IPS-18a (cell line): ENCODE results near the gene PEX16.

Source experiments
- H3K27ac ChIP-seq: one replicate; pipeline ENCODE4 v1.5.1; 2013; ENCODE audit warnings: low read length
- H3K27me3 ChIP-seq: one replicate; pipeline ENCODE4 v1.6.1; 2013; ENCODE audit warnings: mild to moderate bottlenecking, low read length; ENCODE audit not compliant: control insufficient read depth, insufficient read depth
- H3K36me3 ChIP-seq: one replicate; pipeline ENCODE4 v1.6.1; 2013; ENCODE audit warnings: low read depth, low read length; ENCODE audit not compliant: control insufficient read depth
- H3K4me1 ChIP-seq: one replicate; pipeline ENCODE4 v1.6.1; 2013; ENCODE audit warnings: low read depth, low read length; ENCODE audit not compliant: control insufficient read depth
- H3K4me3 ChIP-seq: one replicate; pipeline ENCODE4 v1.5.1; 2013; ENCODE audit warnings: low read length
- H3K9ac ChIP-seq: one replicate; pipeline ENCODE4 v1.6.1; 2013; ENCODE audit warnings: mild to moderate bottlenecking, low read length, moderate library complexity
- H3K9me3 ChIP-seq: one replicate; pipeline ENCODE4 v1.6.1; 2013; ENCODE audit warnings: low read depth, low read length; ENCODE audit not compliant: control insufficient read depth

The PEX16 gene

GRCh38 chr11:45917623-45918330 is at the start of gene PEX16:
Gene PEX16 (minus strand): TSS chr11:45917877. CDS start chr11:45917811, 66 bp downstream.
- peak within 1 kb of the TSS; percentile 20 for H3K27ac ChIP-seq
- H3K4me1 ChIP-seq, result peaks cover 26% of the 10 kb centered on the region
- H3K27me3 ChIP-seq, result peaks cover 10% of the 10 kb centered on the region
- H3K9ac ChIP-seq, result peak within 1 kb of the TSS; percentile 71
- H3K9me3 ChIP-seq, result no peaks in the 10 kb centered on the region
- peaks cover 16% of the 10 kb centered on the region for H3K36me3 ChIP-seq
- H3K4me3 ChIP-seq, result peak within 1 kb of the TSS; percentile 96

GRCh38 chr11:45964911-45965389 is 47.3 kb upstream of the PEX16 start:
- no peak overlapping the region for H3K27ac ChIP-seq
- no peaks in the 10 kb centered on the region for H3K27me3 ChIP-seq
- peaks cover 26% of the 10 kb centered on the region for H3K36me3 ChIP-seq
- H3K4me1 ChIP-seq, result no peaks in the 10 kb centered on the region
- no peak overlapping the region for H3K4me3 ChIP-seq
- H3K9ac ChIP-seq, result no peak overlapping the region
- no peaks in the 10 kb centered on the region for H3K9me3 ChIP-seq

GRCh38 chr11:45961751-45962240 is 44.1 kb upstream of the PEX16 start:
- Histone ChIP-seq H3K27me3 (no peaks in the 10 kb centered on the region), H3K4me3 (no peak overlapping the region), H3K27ac (no peak overlapping the region), H3K4me1 (no peaks in the 10 kb centered on the region), H3K9me3 (no peaks in the 10 kb centered on the region), H3K36me3 (peaks cover 5% of the 10 kb centered on the region), H3K9ac (no peak overlapping the region)

- no peaks in the 10 kb centered on the region for H3K4me1 ChIP-seq
- no peak overlapping the region for H3K4me3 ChIP-seq
- peaks cover 5% of the 10 kb centered on the region for H3K36me3 ChIP-seq
- H3K9ac ChIP-seq, result no peak overlapping the region
- H3K27ac ChIP-seq, result no peak overlapping the region
- no peaks in the 10 kb centered on the region for H3K27me3 ChIP-seq
- H3K9me3 ChIP-seq, result no peaks in the 10 kb centered on the region
Observed at GRCh38 chr11:45960387-45961095, 42.9 kb upstream of the PEX16 start.

GRCh38 chr11:45959851-45960250 is 42.2 kb upstream of the PEX16 start:
- H3K27me3 ChIP-seq, result no peaks in the 10 kb centered on the region
- no peak overlapping the region for H3K4me3 ChIP-seq
- no peak overlapping the region for H3K27ac ChIP-seq
- no peaks in the 10 kb centered on the region for H3K9me3 ChIP-seq
- no peak overlapping the region for H3K9ac ChIP-seq
- no peaks in the 10 kb centered on the region for H3K4me1 ChIP-seq
- peaks cover 5% of the 10 kb centered on the region for H3K36me3 ChIP-seq

GRCh38 chr11:45949992-45950407 is 32.3 kb upstream of the PEX16 start:
- Histone ChIP-seq H3K27me3 (no peaks in the 10 kb centered on the region), H3K4me3 (no peak overlapping the region), H3K4me1 (no peaks in the 10 kb centered on the region), H3K27ac (no peak overlapping the region), H3K36me3 (peaks cover 38% of the 10 kb centered on the region), H3K9me3 (no peaks in the 10 kb centered on the region), H3K9ac (no peak overlapping the region)

GRCh38 chr11:45948356-45948755 is 30.7 kb upstream of the PEX16 start:
- peaks cover 38% of the 10 kb centered on the region for H3K36me3 ChIP-seq
- no peaks in the 10 kb centered on the region for H3K4me1 ChIP-seq
- no peaks in the 10 kb centered on the region for H3K9me3 ChIP-seq
- no peak overlapping the region for H3K9ac ChIP-seq
- H3K4me3 ChIP-seq, result no peak overlapping the region
- no peaks in the 10 kb centered on the region for H3K27me3 ChIP-seq
- no peak overlapping the region for H3K27ac ChIP-seq

GRCh38 chr11:45947885-45948284 is 30.2 kb upstream of the PEX16 start:
- no peaks in the 10 kb centered on the region for H3K27me3 ChIP-seq
- no peak overlapping the region for H3K9ac ChIP-seq

GRCh38 chr11:45945397-45945999 is 27.8 kb upstream of the PEX16 start:
- Histone ChIP-seq H3K36me3 (peaks cover 28% of the 10 kb centered on the region), H3K4me3 (no peak overlapping the region), H3K9ac (no peak overlapping the region), H3K4me1 (no peaks in the 10 kb centered on the region), H3K27me3 (no peaks in the 10 kb centered on the region), H3K27ac (no peak overlapping the region), H3K9me3 (no peaks in the 10 kb centered on the region)

More at GRCh38 chr11:45947885-45948284, 30.2 kb upstream of the PEX16 start:
- Histone ChIP-seq H3K27ac (no peak overlapping the region), H3K9me3 (no peaks in the 10 kb centered on the region), H3K4me1 (no peaks in the 10 kb centered on the region), H3K36me3 (peaks cover 34% of the 10 kb centered on the region), H3K4me3 (no peak overlapping the region)

- no peak overlapping the region for H3K4me3 ChIP-seq
- H3K9me3 ChIP-seq, result no peaks in the 10 kb centered on the region
- H3K27me3 ChIP-seq, result no peaks in the 10 kb centered on the region
- H3K9ac ChIP-seq, result no peak overlapping the region
- peaks cover 11% of the 10 kb centered on the region for H3K36me3 ChIP-seq
- H3K27ac ChIP-seq, result no peak overlapping the region
- no peaks in the 10 kb centered on the region for H3K4me1 ChIP-seq
Observed at GRCh38 chr11:45942381-45942780, 24.7 kb upstream of the PEX16 start.

- Histone ChIP-seq H3K9me3 (no peaks in the 10 kb centered on the region), H3K4me3 (no peak overlapping the region), H3K4me1 (no peaks in the 10 kb centered on the region), H3K36me3 (peaks cover 11% of the 10 kb centered on the region), H3K9ac (no peak overlapping the region), H3K27me3 (no peaks in the 10 kb centered on the region), H3K27ac (no peak overlapping the region)
Observed at GRCh38 chr11:45941285-45941684, 23.6 kb upstream of the PEX16 start.
